Activated CD8-positive, alpha-beta memory T cell treated with anti-CD3 and anti-CD28 coated beads for 4 hours (primary cell): ENCODE measurements around the gene ZBTB7C.
"Not testable (repeated sequence)": the region's sequence is repeated elsewhere in the genome, so short reads cannot be mapped to it uniquely, and the experiment has no call there.

Experiments
- DNase-seq, 2 donors: peaks; one replicate each; pipeline ENCODE4 v3.0.0-alpha.2; 2020; ENCODE audit warnings: low read depth in 2 of 2

The ZBTB7C gene

DNA sequence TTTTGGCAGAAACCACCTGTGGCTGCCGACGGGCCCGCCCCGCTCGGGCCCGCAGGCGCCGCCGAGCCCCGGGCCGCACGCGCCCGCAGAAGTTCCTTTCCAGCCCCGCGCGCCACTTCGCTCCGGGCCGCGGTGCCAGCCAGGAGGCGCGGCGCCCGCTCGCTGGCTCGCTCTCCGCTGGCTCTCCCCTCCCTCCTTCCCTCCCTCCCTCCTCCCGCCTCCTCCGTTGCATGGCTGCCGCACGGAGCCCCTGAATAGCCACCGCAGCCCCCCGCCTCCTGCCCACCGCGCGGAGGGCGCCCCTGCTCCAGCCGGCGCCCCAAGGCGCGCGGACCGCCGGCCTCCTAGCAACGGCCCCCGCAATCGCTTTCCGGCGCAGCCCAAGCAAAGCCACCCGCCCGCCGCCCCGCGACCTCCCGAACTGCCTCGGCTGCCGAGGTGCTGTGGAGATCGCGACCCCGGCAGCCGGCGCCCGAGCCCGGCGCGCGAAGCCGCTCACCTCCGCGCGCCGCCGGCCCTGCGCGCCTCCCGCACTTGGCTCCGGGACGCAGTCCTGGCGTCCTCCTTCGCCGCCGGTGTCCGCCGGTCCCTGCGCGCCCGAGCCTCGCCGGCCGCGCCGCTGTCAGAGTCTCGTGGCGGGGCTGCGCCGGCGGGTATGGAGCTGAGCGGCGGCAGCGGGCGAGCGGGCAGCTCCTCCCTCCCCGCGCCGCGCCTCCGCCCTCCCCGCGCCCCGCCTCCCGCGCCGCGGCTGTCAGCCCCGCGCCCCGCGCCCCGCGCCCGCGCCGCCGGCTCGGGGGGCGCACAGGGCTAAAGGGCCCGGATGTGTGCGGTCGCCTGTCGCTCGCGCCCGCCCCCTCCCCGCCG lies at the start of gene ZBTB7C:
ZBTB7C (minus strand) TSS at position 657 of the 864 bp plus-strand sequence.
- DNase-seq: no peak

DNA sequence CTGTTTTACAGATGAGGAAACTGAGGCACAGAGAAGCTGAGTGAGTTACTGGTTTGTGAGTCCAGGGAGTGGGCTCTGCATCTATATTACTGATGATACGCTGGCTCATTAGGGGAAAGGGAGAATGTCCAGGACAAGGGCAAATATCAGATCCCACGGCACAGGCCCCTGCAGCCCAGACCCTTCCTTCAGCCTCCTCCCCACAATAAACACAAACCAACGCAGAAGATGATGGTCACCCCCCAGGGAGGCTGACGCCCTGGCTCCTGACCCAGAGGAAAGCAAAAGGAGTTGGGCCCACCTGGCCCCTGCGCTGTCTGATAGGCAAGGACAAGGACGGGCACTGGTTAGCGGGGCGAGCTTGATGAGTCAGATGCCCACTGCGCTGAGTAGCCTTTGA lies 47.7 kb upstream of the ZBTB7C start:
- DNase-seq: no peak

DNA sequence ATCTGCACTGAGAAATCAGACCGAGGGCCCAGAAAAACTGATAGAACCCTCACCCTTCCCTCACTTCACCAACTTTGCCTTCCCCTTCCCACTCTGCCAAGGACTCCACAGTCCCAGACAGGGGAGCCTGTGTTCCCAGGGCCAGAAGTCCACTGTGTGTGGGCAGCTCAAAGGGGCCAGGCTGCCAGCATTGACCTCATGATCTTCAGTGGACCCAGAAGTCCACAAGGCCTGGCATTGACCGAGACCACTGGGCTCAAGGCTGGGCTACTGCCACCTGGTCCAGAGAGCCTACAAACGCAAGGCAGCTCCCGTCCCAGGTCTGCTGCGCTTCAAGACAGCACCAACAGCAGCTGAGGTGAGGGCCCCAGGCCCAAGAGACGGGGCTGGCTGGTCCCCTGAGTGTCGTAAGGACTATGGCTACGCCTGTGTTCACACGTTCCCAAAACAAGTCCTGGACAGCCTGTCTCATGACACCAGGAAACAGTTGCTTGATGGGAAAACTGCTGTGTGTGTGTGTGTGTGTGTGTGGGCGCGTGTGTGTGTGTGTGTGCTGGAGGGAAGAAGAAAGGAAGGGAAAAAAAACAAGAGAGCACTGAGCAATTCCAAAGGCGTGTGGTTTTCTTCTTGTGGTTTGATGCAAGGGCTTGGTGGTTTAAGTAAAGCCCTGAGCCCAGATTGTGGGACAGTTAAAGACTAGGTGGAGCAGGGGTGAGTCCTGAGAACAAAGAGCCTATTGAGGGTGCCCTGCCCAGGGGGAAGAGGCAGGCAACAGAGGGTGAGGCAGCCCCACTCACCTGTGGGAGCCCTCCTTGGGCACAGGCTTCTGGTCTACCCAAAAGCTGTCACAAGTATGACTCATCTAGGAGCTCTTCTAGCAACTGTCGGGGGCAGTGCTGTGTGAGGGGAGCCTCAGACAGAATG lies 46.6 kb upstream of the ZBTB7C start:
- DNase-seq: peak in 1 of 2 donors; percentile 35

GRCh38 chr18:48454261-48454757 lies 45.1 kb upstream of the ZBTB7C start:
- no peak for DNase-seq

- DNase-seq: no peak
Observed at GRCh38 chr18:48453330-48454066, 44.3 kb upstream of the ZBTB7C start.

GRCh38 chr18:48452861-48453323 lies 43.7 kb upstream of the ZBTB7C start:
- no peak for DNase-seq

GRCh38 chr18:48450685-48451084 lies 41.5 kb upstream of the ZBTB7C start:
- no peak for DNase-seq

GRCh38 chr18:48446582-48447225 lies 37.5 kb upstream of the ZBTB7C start:
- DNase-seq: peak; percentile 4 to 30

GRCh38 chr18:48445540-48445939 lies 36.4 kb upstream of the ZBTB7C start:
- peak; percentile 27 to 30 for DNase-seq

GRCh38 chr18:48442761-48443160 lies 33.6 kb upstream of the ZBTB7C start:
- no peak for DNase-seq

GRCh38 chr18:48441405-48441881 lies 32.3 kb upstream of the ZBTB7C start:
- no peak for DNase-seq

GRCh38 chr18:48440924-48441323 lies 31.7 kb upstream of the ZBTB7C start:
- DNase-seq: no peak

- no peak for DNase-seq
Observed at GRCh38 chr18:48436907-48437306, 27.7 kb upstream of the ZBTB7C start.

- not testable (repeated sequence) for DNase-seq
Observed at GRCh38 chr18:48434382-48434781, 25.2 kb upstream of the ZBTB7C start.

GRCh38 chr18:48433541-48433940 lies 24.4 kb upstream of the ZBTB7C start:
- no peak for DNase-seq

GRCh38 chr18:48430150-48430549 lies 21.0 kb upstream of the ZBTB7C start:
- DNase-seq: no peak

DNA sequence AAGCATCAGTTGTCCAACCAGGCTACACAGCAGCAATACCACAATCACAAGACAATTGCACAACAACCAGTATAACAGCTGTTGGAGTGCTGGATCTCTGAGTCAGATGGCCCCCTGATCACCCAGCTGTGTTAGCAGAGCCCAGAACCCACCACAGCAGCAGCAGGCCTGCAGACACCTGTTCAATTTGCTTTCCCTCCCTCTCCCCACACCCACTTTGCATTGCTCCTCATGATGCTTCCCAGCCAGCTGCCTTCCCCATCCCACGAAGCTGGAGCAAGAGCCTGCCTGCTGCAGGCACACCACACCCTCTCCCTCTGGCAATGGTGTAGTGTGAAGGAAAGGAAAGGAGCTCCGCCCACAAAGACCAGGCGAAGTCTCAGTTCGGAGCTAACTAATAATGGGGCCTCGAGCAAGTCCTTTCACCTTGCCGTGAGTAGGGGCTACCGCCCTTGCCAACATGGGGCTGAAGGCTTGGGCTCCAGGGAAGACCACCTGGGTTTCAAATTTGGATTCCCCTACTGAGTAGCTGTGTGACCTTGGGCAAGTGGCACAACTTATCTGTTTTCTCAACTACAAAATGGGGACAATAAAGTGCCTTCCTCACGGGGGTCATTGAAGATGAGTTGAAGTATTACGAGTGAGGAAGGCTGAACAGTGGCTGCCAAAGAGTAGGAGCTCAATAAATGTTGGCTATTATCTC lies 19.4 kb upstream of the ZBTB7C start:
- no peak for DNase-seq

- no peak for DNase-seq
Observed at GRCh38 chr18:48422947-48423378, 13.8 kb upstream of the ZBTB7C start.

GRCh38 chr18:48419277-48420022 lies 10.3 kb upstream of the ZBTB7C start:
- DNase-seq: no peak
